Glomerular visceral epithelial cell (primary cell): Measurements from ENCODE around the gene SCRT2.
"Not testable (repeated sequence)": the region's sequence is repeated elsewhere in the genome, so short reads cannot be mapped to it uniquely, and the experiment has no call there.

Source experiments
- DNase-seq: peaks from one replicate; pipeline ENCODE4 v3.0.0-alpha.2; 2016; ENCODE audit errors: extremely low spot score

Gene SCRT2

GRCh38 chr20:653110-653589, 22.5 kb downstream of the SCRT2 start, which contains the start of gene SRXN1:
SRXN1 (minus strand) TSS chr20:653200; CDS start chr20:653185, 15 bp downstream.
- DNase-seq, result peak; percentile 95

- peak; percentile 59 for DNase-seq
Observed at GRCh38 chr20:652615-653109, 22.9 kb downstream of the SCRT2 start.

- peak; percentile 16 for DNase-seq
Observed at GRCh38 chr20:651713-652614, 23.6 kb downstream of the SCRT2 start.

- DNase-seq, result no peak
Observed at GRCh38 chr20:650954-651353, 24.6 kb downstream of the SCRT2 start.

- DNase-seq, result no peak
Observed at GRCh38 chr20:650281-650680, 25.3 kb downstream of the SCRT2 start.

- no peak for DNase-seq
Observed at GRCh38 chr20:647479-648019, 28.1 kb downstream of the SCRT2 start.

- no peak for DNase-seq
Observed at GRCh38 chr20:646868-647233, 28.8 kb downstream of the SCRT2 start.

GRCh38 chr20:646107-646867, 29.3 kb downstream of the SCRT2 start:
- DNase-seq, result no peak

GRCh38 chr20:645318-646106, 30.1 kb downstream of the SCRT2 start:
- peak; percentile 75 for DNase-seq

- no peak for DNase-seq
Observed at GRCh38 chr20:644692-645317, 30.8 kb downstream of the SCRT2 start.

GRCh38 chr20:642398-643174, 33.0 kb downstream of the SCRT2 start:
- no peak for DNase-seq

GRCh38 chr20:642013-642397, 33.6 kb downstream of the SCRT2 start:
- not testable (repeated sequence) for DNase-seq

GRCh38 chr20:641516-641875, 34.1 kb downstream of the SCRT2 start:
- peak; percentile 14 for DNase-seq

- no peak for DNase-seq
Observed at GRCh38 chr20:640674-641515, 34.7 kb downstream of the SCRT2 start.

GRCh38 chr20:638579-638978, 37.0 kb downstream of the SCRT2 start:
- DNase-seq, result no peak

- no peak for DNase-seq
Observed at GRCh38 chr20:637559-637958, 38.0 kb downstream of the SCRT2 start.

GRCh38 chr20:635893-636338, 39.7 kb downstream of the SCRT2 start:
- no peak for DNase-seq

GRCh38 chr20:635028-635892, 40.3 kb downstream of the SCRT2 start:
- DNase-seq, result no peak
